NB4 (cell line): ENCODE data around the gene TRAK1.
A peak's percentile ranks its signal among the peaks of the same experiment; 100 is the strongest.

Source experiments
- CTCF ChIP-seq: IDR thresholded peaks from one replicate; pipeline ENCODE4 v1.5.1; 2012; ENCODE audit warnings: low read depth, low read length
- MAX ChIP-seq: IDR thresholded peaks from 2 replicates; pipeline ENCODE4 v1.6.1; 2011; ENCODE audit warnings: low read depth, low read length
- POLR2A ChIP-seq: IDR thresholded peaks from 2 replicates; pipeline ENCODE4 v1.6.1; 2011; ENCODE audit warnings: mild to moderate bottlenecking; ENCODE audit not compliant: insufficient read length; ENCODE audit errors: extremely low read depth

GRCh38 chr3:42192334-42193200, 101.4 kb downstream of the TRAK1 start:
- TF ChIP-seq CTCF (no peak), MAX (0 out of 2 replicates have a peak, but pooled peaks have one; percentile 33), POLR2A (no peak)
